ENCODE data around the gene ABCC6. TPM values are rescaled to one million over a fixed set of nuclear protein-coding genes. Genes with fewer than 3 reads are reported as not detected.
"Not testable (repeated sequence)": the region's sequence is repeated elsewhere in the genome, so short reads cannot be mapped to it uniquely, and the experiment has no call there.

The ABCC6 gene
- total RNA-seq, 1 donor, result 0.36 TPM

GRCh38 chr16:16163109-16163508 is 60.2 kb downstream of the ABCC6 start:
- H3K27ac ChIP-seq (ENCODE audit: low read depth, low read length), result no peak overlapping the region

GRCh38 chr16:16162591-16162990 is 60.7 kb downstream of the ABCC6 start:
- Histone ChIP-seq H3K4me1 (ENCODE audit: insufficient read depth, low read length) (no peaks in the 10 kb centered on the region), H3K36me3 (ENCODE audit: insufficient read depth, low read length) (no peaks in the 10 kb centered on the region), H2AFZ (ENCODE audit: low read length) (no peak overlapping the region)

More at GRCh38 chr16:16163109-16163508, 60.2 kb downstream of the ABCC6 start:
- Histone ChIP-seq H3K4me2 (ENCODE audit: insufficient read depth, low read length) (no peak overlapping the region), H3K79me2 (ENCODE audit: insufficient read depth, low read length) (no peaks in the 10 kb centered on the region), H3K4me3 (ENCODE audit: insufficient read depth, low read length) (no peak overlapping the region), H4K20me1 (ENCODE audit: insufficient read depth, low read length) (no peaks in the 10 kb centered on the region), H3K36me3 (ENCODE audit: insufficient read depth, low read length) (no peaks in the 10 kb centered on the region), H3K9me3 (ENCODE audit: low read depth, low read length) (peaks cover 9% of the 10 kb centered on the region), H3K27me3 (ENCODE audit: insufficient read depth, low read length) (peaks cover 6% of the 10 kb centered on the region), H2AFZ (ENCODE audit: low read length) (no peak overlapping the region), H3K4me1 (ENCODE audit: insufficient read depth, low read length) (no peaks in the 10 kb centered on the region)
- TF ChIP-seq CTCF (IDR thresholded peaks at IDR 0.05; ENCODE audit: extremely low read depth, low read depth, low read length), result no peak
- DNase-seq (ENCODE audit: insufficient read length, low spot score, missing footprints), result no peak

GRCh38 chr16:16161840-16162239 is 61.5 kb downstream of the ABCC6 start:
- H3K27me3 ChIP-seq (ENCODE audit: insufficient read depth, low read length); DNase-seq (ENCODE audit: insufficient read length, low spot score, missing footprints); H3K36me3 ChIP-seq (ENCODE audit: insufficient read depth, low read length); H2AFZ ChIP-seq (ENCODE audit: low read length); H3K4me2 ChIP-seq (ENCODE audit: insufficient read depth, low read length); H4K20me1 ChIP-seq (ENCODE audit: insufficient read depth, low read length); H3K9me3 ChIP-seq (ENCODE audit: low read depth, low read length); H3K4me3 ChIP-seq (ENCODE audit: insufficient read depth, low read length); H3K27ac ChIP-seq (ENCODE audit: low read depth, low read length); H3K4me1 ChIP-seq (ENCODE audit: insufficient read depth, low read length); H3K79me2 ChIP-seq (ENCODE audit: insufficient read depth, low read length): not testable (repeated sequence)

More at GRCh38 chr16:16162591-16162990, 60.7 kb downstream of the ABCC6 start:
- Histone ChIP-seq H3K79me2 (ENCODE audit: insufficient read depth, low read length) (no peaks in the 10 kb centered on the region), H3K27me3 (ENCODE audit: insufficient read depth, low read length) (peaks cover 6% of the 10 kb centered on the region), H3K4me3 (ENCODE audit: insufficient read depth, low read length) (no peak overlapping the region), H3K9me3 (ENCODE audit: low read depth, low read length) (peaks cover 9% of the 10 kb centered on the region), H3K4me2 (ENCODE audit: insufficient read depth, low read length) (no peak overlapping the region), H3K27ac (ENCODE audit: low read depth, low read length) (no peak overlapping the region), H4K20me1 (ENCODE audit: insufficient read depth, low read length) (no peaks in the 10 kb centered on the region)
- DNase-seq (ENCODE audit: insufficient read length, low spot score, missing footprints), result no peak
- no peak for TF ChIP-seq CTCF (IDR thresholded peaks at IDR 0.05; ENCODE audit: extremely low read depth, low read depth, low read length)

GRCh38 chr16:16161319-16161718 is 62.0 kb downstream of the ABCC6 start:
- no peaks in the 10 kb centered on the region for H4K20me1 ChIP-seq (ENCODE audit: insufficient read depth, low read length)
- no peak overlapping the region for H3K27ac ChIP-seq (ENCODE audit: low read depth, low read length)
- H2AFZ ChIP-seq (ENCODE audit: low read length), result no peak overlapping the region
- no peaks in the 10 kb centered on the region for H3K36me3 ChIP-seq (ENCODE audit: insufficient read depth, low read length)
- H3K4me3 ChIP-seq (ENCODE audit: insufficient read depth, low read length), result no peak overlapping the region
- TF ChIP-seq CTCF (IDR thresholded peaks at IDR 0.05; ENCODE audit: extremely low read depth, low read depth, low read length), result no peak
- H3K27me3 ChIP-seq (ENCODE audit: insufficient read depth, low read length), result peaks cover 6% of the 10 kb centered on the region
- DNase-seq (ENCODE audit: insufficient read length, low spot score, missing footprints), result no peak
- H3K4me1 ChIP-seq (ENCODE audit: insufficient read depth, low read length), result no peaks in the 10 kb centered on the region
- peaks cover 9% of the 10 kb centered on the region for H3K9me3 ChIP-seq (ENCODE audit: low read depth, low read length)
- no peak overlapping the region for H3K4me2 ChIP-seq (ENCODE audit: insufficient read depth, low read length)
- H3K79me2 ChIP-seq (ENCODE audit: insufficient read depth, low read length), result no peaks in the 10 kb centered on the region
